Activated B cell treated with CpG ODN at 0.5 μM for 24 hours (primary cell): ENCODE data around the gene CACNA1I. TPM values are rescaled to one million over a fixed set of nuclear protein-coding genes. Genes with fewer than 3 reads are reported as not detected.

ENCODE experiments used
- ATAC-seq: fragments of 200-7000 bp; cut with Tn5 transposase; one replicate; pipeline ENCODE4 v1.10.0; 2021; ENCODE audit warnings: low read depth, mild to moderate bottlenecking, moderate library complexity
- CTCF ChIA-PET: fragments of 350-600 bp; sonication (Branson Sonifier 250); formaldehyde crosslinking; loops from one replicate; lab custom pipeline; 2021; ENCODE audit warnings: antibody characterized with exemption; lab: Charles Lee
- POLR2A ChIA-PET: fragments of 350-600 bp; sonication (Branson Sonifier 250); formaldehyde crosslinking; loops from one replicate; lab custom pipeline; 2021; ENCODE audit warnings: antibody characterized with exemption; lab: Charles Lee
- DNase-seq: peaks from one replicate; pipeline ENCODE4 v3.0.0; 2022
- H3K27ac Mint-ChIP-seq: one replicate; pipeline ENCODE4 v1.8.0; 2020; ENCODE audit warnings: mixed read lengths
- H3K27me3 Mint-ChIP-seq: one replicate; pipeline ENCODE4 v1.8.0; 2021; ENCODE audit warnings: mixed read lengths
- H3K36me3 Mint-ChIP-seq: one replicate; pipeline ENCODE4 v1.8.0; 2021; ENCODE audit warnings: low read depth, mixed read lengths
- H3K4me1 Mint-ChIP-seq: one replicate; pipeline ENCODE4 v1.8.0; 2021; ENCODE audit warnings: mixed read lengths
- H3K4me3 Mint-ChIP-seq: one replicate; pipeline ENCODE4 v1.8.0; 2020; ENCODE audit warnings: mild to moderate bottlenecking, mixed read lengths
- H3K9me3 Mint-ChIP-seq: one replicate; pipeline ENCODE4 v1.8.0; 2020; ENCODE audit warnings: mixed read lengths
- CTCF ChIP-seq: fragments of 200-600 bp; IDR thresholded peaks from one replicate; pipeline ENCODE4 v1.8.0; 2022; ENCODE audit warnings: antibody characterized with exemption, mild to moderate bottlenecking
- intact Hi-C: fragments of 100-400 bp; cut with micrococcal nuclease; formaldehyde crosslinking; loops from one replicate; pipeline ENCODE4 v1.15.1; 2024
- total RNA-seq: library from RNA; stranded (reverse); gene quantifications from 2 replicates; pipeline ENCODE4 v1.2.3, GENCODE V29; 2022

Gene CACNA1I
- total RNA-seq, 1 donor from 2014 or later, result not detected

GRCh38 chr22:39665661-39666431 lies 95.3 kb downstream of the CACNA1I start:
- no peaks in the 10 kb centered on the region for H3K36me3 Mint-ChIP-seq
- ChIA-PET POLR2A (no interaction called here), CTCF (no interaction called here)
- H3K4me1 Mint-ChIP-seq, result peaks cover 18% of the 10 kb centered on the region
- H3K27ac Mint-ChIP-seq, result no peak overlapping the region
- intact Hi-C loops, result no loop called here
- peaks cover under 1% of the 10 kb centered on the region for H3K9me3 Mint-ChIP-seq
- no peak overlapping the region for H3K4me3 Mint-ChIP-seq
- H3K27me3 Mint-ChIP-seq, result peaks cover 26% of the 10 kb centered on the region
- no peak for DNase-seq
- TF ChIP-seq CTCF, result no peak
- ATAC-seq, result no peak

GRCh38 chr22:39666495-39666894 lies 95.9 kb downstream of the CACNA1I start:
- ChIA-PET POLR2A (no interaction called here), CTCF (no interaction called here)
- Mint-ChIP-seq H3K27me3 (peaks cover 20% of the 10 kb centered on the region), H3K9me3 (peaks cover 5% of the 10 kb centered on the region), H3K27ac (no peak overlapping the region), H3K4me3 (no peak overlapping the region), H3K36me3 (peaks cover 1% of the 10 kb centered on the region), H3K4me1 (peaks cover 14% of the 10 kb centered on the region)
- no peak for DNase-seq
- TF ChIP-seq CTCF, result no peak
- no peak for ATAC-seq
- intact Hi-C loops, result no loop called here

GRCh38 chr22:39666926-39667325 lies 96.4 kb downstream of the CACNA1I start:
- H3K4me1 Mint-ChIP-seq, result peaks cover 13% of the 10 kb centered on the region
- ATAC-seq, result no peak
- DNase-seq, result no peak
- no peak overlapping the region for H3K27ac Mint-ChIP-seq
- intact Hi-C loops, result no loop called here
- CTCF ChIA-PET, result no interaction called here
- peaks cover 6% of the 10 kb centered on the region for H3K36me3 Mint-ChIP-seq
- H3K9me3 Mint-ChIP-seq, result peaks cover 9% of the 10 kb centered on the region
- no peak for TF ChIP-seq CTCF
- POLR2A ChIA-PET, result no interaction called here
- peaks cover 20% of the 10 kb centered on the region for H3K27me3 Mint-ChIP-seq
- H3K4me3 Mint-ChIP-seq, result no peak overlapping the region

- Mint-ChIP-seq H3K9me3 (peaks cover 22% of the 10 kb centered on the region), H3K4me1 (peaks cover 3% of the 10 kb centered on the region), H3K27ac (no peak overlapping the region), H3K4me3 (no peak overlapping the region), H3K27me3 (peaks cover 12% of the 10 kb centered on the region), H3K36me3 (peaks cover 6% of the 10 kb centered on the region)
- ChIA-PET CTCF (no interaction called here), POLR2A (no interaction called here)
- DNase-seq (no peak), ATAC-seq (no peak)
- no peak for TF ChIP-seq CTCF
- intact Hi-C loops, result no loop called here
Observed at GRCh38 chr22:39669432-39669831, 98.9 kb downstream of the CACNA1I start.

GRCh38 chr22:39671936-39672335 lies 101.4 kb downstream of the CACNA1I start:
- Mint-ChIP-seq H3K9me3 (peaks cover 22% of the 10 kb centered on the region), H3K36me3 (peaks cover 6% of the 10 kb centered on the region), H3K27ac (no peak overlapping the region), H3K4me1 (no peaks in the 10 kb centered on the region), H3K4me3 (no peak overlapping the region), H3K27me3 (peaks cover 5% of the 10 kb centered on the region)
- DNase-seq, result no peak
- intact Hi-C loops, result no loop called here
- ATAC-seq, result no peak
- ChIA-PET POLR2A (no interaction called here), CTCF (no interaction called here)
- no peak for TF ChIP-seq CTCF
